Measurements from ENCODE around the gene YES1.
"Not testable (repeated sequence)": the region's sequence is repeated elsewhere in the genome, so short reads cannot be mapped to it uniquely, and the experiment has no call there.

DNA sequence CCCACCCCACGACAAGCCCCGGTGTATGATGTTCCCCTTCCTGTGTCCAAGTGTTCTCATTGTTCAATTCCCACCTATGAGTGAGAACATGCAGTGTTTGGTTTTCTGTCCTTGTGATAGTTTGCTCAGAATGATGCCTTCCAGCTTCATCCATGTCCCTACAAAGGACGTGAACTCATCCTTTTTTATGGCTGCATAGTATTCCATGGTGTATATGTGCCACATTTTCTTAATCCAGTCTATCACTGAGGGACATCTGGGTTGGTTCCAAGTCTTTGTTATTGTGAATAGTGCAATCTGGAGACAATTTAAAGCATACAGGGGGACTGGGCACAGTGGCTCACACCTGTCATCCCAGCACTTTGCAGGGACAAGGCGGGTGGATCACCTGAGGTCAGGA, 52.2 kb downstream of the YES1 start:
- TF ChIP-seq, protein P1, sequence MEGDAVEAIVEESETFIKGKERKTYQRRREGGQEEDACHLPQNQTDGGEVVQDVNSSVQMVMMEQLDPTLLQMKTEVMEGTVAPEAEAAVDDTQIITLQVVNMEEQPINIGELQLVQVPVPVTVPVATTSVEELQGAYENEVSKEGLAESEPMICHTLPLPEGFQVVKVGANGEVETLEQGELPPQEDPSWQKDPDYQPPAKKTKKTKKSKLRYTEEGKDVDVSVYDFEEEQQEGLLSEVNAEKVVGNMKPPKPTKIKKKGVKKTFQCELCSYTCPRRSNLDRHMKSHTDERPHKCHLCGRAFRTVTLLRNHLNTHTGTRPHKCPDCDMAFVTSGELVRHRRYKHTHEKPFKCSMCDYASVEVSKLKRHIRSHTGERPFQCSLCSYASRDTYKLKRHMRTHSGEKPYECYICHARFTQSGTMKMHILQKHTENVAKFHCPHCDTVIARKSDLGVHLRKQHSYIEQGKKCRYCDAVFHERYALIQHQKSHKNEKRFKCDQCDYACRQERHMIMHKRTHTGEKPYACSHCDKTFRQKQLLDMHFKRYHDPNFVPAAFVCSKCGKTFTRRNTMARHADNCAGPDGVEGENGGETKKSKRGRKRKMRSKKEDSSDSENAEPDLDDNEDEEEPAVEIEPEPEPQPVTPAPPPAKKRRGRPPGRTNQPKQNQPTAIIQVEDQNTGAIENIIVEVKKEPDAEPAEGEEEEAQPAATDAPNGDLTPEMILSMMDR (IDR thresholded peaks at IDR 0.05; ENCODE audit: control extremely low read depth in 1 of 3, insufficient read depth in 1 of 3, low read depth in 1 of 3, low read length in 3 of 3): not testable (repeated sequence)
- TF ChIP-seq TCF12 (IDR thresholded peaks at IDR 0.05; ENCODE audit: low read depth, low read length); KDM1A (IDR thresholded peaks at IDR 0.05; ENCODE audit: borderline replicate concordance, low read length); NRF1 (IDR thresholded peaks at IDR 0.05; ENCODE audit: low read depth, low read length); SRF (IDR thresholded peaks at IDR 0.05; ENCODE audit: low read depth, low read length); ZNF274 (IDR thresholded peaks at IDR 0.05; ENCODE audit: borderline replicate concordance, extremely low read depth, low read length): not testable (repeated sequence)
- TF ChIP-seq, protein P2, sequence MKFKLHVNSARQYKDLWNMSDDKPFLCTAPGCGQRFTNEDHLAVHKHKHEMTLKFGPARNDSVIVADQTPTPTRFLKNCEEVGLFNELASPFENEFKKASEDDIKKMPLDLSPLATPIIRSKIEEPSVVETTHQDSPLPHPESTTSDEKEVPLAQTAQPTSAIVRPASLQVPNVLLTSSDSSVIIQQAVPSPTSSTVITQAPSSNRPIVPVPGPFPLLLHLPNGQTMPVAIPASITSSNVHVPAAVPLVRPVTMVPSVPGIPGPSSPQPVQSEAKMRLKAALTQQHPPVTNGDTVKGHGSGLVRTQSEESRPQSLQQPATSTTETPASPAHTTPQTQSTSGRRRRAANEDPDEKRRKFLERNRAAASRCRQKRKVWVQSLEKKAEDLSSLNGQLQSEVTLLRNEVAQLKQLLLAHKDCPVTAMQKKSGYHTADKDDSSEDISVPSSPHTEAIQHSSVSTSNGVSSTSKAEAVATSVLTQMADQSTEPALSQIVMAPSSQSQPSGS (IDR thresholded peaks at IDR 0.05; ENCODE audit: low read length): not testable (repeated sequence)
